HG03097 (cell line): ENCODE data around the gene MGAT4D.
A peak's percentile ranks its signal among the peaks of the same experiment; 100 is the strongest.
"Not testable (repeated sequence)": the region's sequence is repeated elsewhere in the genome, so short reads cannot be mapped to it uniquely, and the experiment has no call there.

Experiments
- ATAC-seq: cut with Tn5 transposase; IDR thresholded peaks from one replicate; pipeline ENCODE4 v1.9.1; 2021; ENCODE audit not compliant: unreplicated experiment, low FRiP score

Gene MGAT4D

DNA sequence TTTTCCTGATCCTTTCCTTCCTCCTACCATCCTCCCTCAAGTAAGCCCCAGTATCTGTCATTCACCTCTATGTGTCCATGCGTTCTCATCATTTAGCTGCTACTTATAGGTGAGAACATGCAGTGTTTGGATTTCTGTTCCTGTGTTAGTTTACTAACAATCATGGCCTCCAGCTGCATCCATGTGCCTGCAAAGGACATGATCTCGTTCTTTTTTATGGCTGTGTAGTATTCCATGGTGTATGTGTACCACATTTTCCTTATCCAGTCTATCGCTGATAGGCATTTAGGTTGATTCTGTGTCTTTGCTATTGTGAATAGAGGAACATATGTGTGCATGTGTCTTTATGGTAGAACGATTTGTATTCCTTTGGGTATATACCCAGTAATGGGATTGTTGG is 53.7 kb downstream of the MGAT4D start:
- not testable (repeated sequence) for ATAC-seq

DNA sequence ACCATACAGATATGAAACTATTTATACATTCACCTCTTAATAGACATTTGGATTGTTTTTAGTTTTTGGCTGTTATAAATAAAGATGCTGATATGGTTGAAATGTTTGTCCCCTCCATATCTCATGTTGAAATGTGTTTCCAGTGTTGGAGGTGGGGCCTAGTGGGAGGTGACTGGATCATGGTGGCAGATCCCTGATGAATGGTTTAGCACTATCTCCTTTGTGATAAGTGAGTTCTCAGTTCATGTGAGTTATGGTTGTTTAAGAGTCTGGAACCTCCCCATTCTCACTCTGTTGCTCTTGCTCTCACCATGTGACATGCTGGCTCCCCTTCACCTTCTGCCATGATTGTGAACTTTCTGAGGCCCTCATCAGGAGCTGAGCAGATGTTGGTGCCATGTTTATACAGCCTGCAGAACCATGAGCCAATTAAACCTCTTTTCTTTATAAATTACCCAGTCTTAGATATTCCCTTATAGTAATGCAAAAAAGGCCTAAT is 58.4 kb downstream of the MGAT4D start:
- ATAC-seq, result no peak

DNA sequence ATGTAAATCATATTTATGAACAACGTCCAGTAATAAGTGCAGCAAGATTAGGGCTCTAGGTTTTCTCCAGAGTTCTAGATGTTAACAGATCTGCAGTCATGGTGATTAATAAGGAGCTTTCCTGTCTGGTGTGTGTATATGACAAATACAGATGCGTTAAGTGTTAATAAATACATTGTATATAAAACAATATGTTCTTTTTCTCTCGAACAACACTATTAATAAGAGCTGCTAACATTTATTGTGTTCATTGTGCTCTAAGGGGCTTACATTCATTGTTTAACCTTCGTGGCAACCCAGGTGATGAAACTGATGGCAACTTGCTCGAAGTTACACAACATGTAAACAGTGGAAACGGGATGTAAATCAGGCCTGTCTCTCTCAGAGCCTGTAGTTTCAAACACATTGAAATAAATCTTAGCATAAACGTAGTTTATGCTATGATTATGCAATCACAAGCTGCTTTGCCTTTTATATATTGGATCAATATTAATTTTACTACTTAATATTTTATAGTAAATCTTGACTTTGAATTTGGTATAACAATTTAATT is 70.1 kb downstream of the MGAT4D start:
- no peak for ATAC-seq

DNA sequence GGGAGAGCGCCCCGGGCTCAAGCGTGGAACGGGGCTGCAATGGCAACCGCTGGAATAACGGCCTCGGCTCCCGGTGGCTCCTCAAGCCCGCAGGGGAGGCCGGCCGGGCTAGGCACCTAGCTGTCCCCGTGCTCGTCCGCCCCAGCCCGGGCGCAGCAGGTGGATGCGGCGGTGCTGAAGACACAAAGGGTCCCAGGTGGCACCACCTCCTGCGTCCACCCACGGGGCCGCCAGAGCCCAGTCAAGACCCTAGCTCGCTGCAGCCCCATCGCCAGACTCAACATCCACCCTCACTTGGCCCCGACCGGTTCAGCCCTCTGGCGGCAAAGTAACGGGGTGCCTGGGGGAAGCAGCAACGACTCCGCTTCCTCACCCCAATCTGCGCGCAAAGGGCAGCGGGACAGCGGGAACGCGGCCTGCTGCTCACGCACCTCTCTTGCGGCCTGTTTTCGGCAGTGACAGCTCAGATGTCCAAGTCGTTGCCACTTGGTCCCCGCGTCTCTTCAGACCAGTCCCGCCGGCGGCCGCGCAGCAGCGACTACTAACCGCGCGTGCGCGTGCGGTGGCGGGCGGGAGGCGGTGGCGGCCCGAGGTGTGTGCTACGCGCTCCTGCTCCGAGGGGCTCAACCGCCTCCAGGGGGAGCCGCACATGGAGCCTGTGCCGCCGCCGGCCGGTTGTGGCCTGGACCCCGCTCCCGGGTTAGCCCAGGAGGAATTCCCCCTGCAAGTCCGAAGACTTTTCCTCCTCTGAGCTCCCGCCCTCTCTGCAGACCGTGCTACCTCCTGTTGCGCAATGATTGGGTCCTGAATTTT is 70.8 kb downstream of the MGAT4D start, which contains the start of gene CLGN:
Gene CLGN, minus strand, starts transcription at position 543 of the 813 bp plus-strand sequence. CDS start 14,570 bp downstream, outside the sequence.
- ATAC-seq, result peak; percentile 81

DNA sequence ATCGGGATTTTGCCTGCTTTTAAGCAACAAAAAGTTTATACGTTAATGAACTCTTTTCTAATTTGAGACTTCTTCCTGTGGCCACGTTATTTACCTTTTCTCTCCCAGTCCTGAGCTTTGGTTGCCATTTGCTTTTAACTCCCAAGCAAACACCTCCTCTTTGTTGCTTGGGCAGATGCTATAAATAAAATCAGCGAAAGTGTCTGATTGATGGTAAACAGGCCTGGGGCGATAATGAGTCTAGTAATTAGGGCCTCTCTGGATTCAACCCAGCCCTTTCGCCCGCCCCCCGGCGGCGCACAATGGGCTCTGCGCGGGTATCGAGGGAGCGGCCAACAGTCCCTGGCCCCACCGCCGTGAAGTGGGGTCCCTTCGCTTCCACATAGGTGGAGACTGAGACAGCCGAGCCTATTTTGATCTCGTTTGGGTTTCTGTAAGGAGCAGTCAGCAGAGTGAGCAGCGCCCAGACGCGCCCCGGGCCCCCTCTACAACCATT is 71.4 kb downstream of the MGAT4D start:
- ATAC-seq, result no peak

DNA sequence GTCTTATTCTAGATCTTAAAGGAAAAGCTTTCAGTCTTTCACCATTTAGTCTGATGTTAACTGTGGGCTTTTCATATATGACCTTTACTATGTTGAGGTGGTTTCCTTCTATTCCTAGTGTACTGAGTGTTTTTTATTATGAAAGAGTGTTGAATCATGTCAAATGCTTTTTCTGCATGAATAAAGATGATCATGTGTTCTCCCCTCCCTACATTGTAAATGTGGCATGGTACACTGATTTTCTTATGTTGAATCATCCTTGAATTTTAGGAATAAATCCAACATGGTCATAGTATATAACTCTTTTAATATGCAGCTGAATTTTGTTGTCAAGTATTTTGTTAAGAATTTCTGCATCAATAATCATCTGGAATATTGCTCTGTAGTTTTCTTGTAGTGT is 75.0 kb downstream of the MGAT4D start:
- ATAC-seq, result no peak

DNA sequence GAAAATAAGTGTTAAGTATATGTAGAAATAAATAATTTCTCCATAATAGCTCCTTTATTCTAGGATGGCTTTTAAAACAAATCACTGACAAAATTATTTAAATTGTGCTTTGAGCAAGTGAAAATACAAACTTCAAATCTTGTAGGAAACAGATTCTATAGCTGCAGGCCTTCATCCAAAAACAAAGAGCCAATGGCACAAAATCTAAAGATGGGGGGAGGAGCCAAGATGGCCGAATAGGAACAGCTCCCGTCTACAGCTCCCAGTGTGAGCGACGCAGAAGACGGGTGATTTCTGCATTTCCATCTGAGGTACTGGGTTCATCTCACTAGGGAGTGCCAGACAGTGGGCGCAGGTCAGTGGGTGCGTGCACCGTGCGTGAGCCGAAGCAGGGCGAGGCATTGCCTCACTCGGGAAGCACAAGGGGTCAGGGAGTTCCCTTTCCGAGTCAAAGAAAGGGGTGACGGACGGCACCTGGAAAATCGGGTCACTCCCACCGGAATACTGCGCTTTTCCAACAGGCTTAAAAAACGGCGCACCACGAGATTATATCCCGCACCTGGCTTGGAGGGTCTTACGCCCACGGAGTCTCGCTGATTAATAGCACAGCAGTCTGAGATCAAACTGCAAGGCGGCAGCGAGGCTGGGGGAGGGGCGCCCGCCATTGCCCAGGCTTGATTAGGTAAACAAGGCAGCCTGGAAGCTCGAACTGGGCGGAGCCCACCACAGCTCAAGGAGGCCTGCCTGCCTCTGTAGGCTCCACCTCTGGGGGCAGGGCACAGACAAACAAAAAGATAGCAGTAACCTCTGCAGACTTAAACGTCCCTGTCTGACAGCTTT is 84.7 kb downstream of the MGAT4D start:
- ATAC-seq, result not testable (repeated sequence)

DNA sequence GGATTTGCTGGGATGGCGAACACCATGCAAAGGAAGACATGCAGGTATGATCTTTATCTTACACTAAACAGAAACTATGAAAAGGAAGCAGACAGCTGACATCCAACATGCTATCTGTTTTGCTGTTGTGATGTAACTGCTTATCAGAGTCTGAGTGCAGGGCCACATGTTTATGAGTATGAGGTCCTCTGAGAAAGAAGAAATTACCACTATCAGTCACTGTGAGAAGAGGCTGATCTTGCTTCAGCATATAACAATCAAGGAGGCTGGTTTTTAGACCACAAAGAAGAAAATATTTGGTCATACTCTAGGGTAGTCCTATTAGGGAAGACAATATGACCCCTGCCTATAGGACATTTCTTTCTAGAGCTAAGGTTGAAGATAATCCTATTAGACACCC is 89.1 kb downstream of the MGAT4D start:
- ATAC-seq, result no peak

DNA sequence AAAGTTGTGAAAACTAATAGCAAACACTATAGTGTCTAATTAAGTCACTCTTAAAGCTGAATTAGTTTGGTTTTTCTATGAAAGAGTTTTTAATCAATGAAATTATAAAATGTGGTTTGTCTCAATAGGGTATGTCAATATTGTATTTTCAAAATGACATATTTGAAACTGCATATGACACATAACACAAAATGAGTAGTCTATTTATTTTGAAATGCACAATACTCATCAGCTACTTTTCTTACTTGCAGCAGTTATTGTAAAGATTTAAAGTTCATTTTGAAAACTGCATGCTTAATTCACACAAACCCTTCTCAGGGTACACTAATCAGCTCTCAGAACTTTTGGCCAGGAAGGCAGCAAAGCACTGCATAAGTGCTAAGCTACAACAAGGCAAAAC is 91.8 kb downstream of the MGAT4D start:
- no peak for ATAC-seq

DNA sequence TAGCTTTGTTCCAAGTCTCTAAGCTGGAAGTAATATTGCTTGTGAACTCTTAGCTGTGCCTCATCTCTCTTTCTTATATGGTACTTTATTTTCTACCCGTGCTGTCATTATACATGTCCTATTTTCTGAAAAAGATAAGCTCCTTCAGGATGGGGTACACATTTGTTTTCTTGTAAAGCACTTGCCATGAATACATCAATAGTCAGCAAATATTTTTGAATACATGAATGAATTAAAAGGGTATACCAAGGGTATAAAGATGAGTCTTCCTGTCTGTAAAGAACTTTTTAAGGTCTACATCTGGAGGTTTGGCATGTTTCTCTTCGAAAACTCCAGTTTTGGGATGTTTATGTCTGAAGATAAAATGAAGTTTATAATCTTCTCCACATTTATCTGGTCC is 98.0 kb downstream of the MGAT4D start:
- no peak for ATAC-seq

DNA sequence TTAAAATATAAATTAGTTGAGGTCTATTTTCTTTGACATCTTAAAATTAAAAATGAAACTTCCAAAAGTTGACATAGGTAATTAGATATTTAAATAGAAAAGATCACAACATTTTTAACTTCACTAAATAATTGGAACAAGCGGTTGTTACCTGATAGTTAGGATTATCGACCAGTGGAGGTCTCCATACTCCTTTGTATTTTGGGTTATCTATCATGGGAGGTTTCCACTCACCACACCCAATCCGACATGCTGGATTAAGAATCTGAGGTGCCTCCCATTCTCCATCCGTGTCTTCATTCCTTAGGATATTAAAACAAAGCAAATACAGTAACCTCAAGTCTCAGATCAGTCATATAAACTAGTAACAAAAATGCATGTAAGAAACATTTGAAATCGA is 102.4 kb downstream of the MGAT4D start:
- ATAC-seq, result no peak
